IPS DF 6.9 (cell line): Measurements from ENCODE around the gene PPFIA1.

Source experiments
- DNase-seq: peaks from one replicate; pipeline ENCODE4 v3.0.0-alpha.2; 2013; ENCODE audit warnings: low read depth, low spot score
- H3K27ac ChIP-seq: one replicate; pipeline ENCODE4 v1.5.1; 2013; ENCODE audit warnings: low read length, control low read depth
- H3K27me3 ChIP-seq: 2 replicates; pipeline ENCODE4 v1.6.1; 2013; ENCODE audit warnings: mild to moderate bottlenecking, low read length; ENCODE audit not compliant: control insufficient read depth, insufficient read depth
- H3K36me3 ChIP-seq: 2 replicates; pipeline ENCODE4 v1.6.1; 2013; ENCODE audit warnings: low read length; ENCODE audit not compliant: control insufficient read depth, insufficient read depth
- H3K4me1 ChIP-seq: 2 replicates; pipeline ENCODE4 v1.6.1; 2013; ENCODE audit warnings: low read length; ENCODE audit not compliant: control insufficient read depth, insufficient read depth
- H3K4me3 ChIP-seq: 2 replicates; pipeline ENCODE4 v1.5.1; 2013; ENCODE audit warnings: mild to moderate bottlenecking, low read length
- H3K9me3 ChIP-seq: 2 replicates; pipeline ENCODE4 v1.6.1; 2013; ENCODE audit warnings: low read length, inconsistent platforms; ENCODE audit not compliant: control insufficient read depth, insufficient read depth
- WGBS: extraction: QIAGEN DNeasy Blood & Tissue Kit; methylation state at CpG from one replicate; pipeline ENCODE4 v1.1.7; 2013; ENCODE audit warnings: mixed read lengths, missing lambda C conversion rate; ENCODE audit not compliant: insufficient read length, insufficient coverage; 5-methylcytosine and 5-hydroxymethylcytosine counted together

The PPFIA1 gene

GRCh38 chr11:70411713-70412452 is 141.4 kb downstream of the PPFIA1 start:
- no CpG with 5 or more reads among the region's 15 CpGs for WGBS
- Histone ChIP-seq H3K4me1 (no peaks in the 10 kb centered on the region), H3K27me3 (no peaks in the 10 kb centered on the region), H3K4me3 (no peak overlapping the region), H3K9me3 (no peaks in the 10 kb centered on the region), H3K27ac (no peak overlapping the region), H3K36me3 (peaks cover 61% of the 10 kb centered on the region)
- DNase-seq = no peak

- no CpG with 5 or more reads among the region's 10 CpGs for WGBS
- DNase-seq = no peak
- peaks cover 71% of the 10 kb centered on the region for H3K36me3 ChIP-seq
- no peaks in the 10 kb centered on the region for H3K9me3 ChIP-seq
- no peaks in the 10 kb centered on the region for H3K4me1 ChIP-seq
- no peaks in the 10 kb centered on the region for H3K27me3 ChIP-seq
- H3K4me3 ChIP-seq = no peak overlapping the region
- H3K27ac ChIP-seq = no peak overlapping the region
Measured at GRCh38 chr11:70413151-70413550, 142.7 kb downstream of the PPFIA1 start.

- no peak for DNase-seq
- no peak overlapping the region for H3K27ac ChIP-seq
- H3K36me3 ChIP-seq = peaks cover 63% of the 10 kb centered on the region
- H3K4me1 ChIP-seq = no peaks in the 10 kb centered on the region
- no CpG with 5 or more reads among the region's 28 CpGs for WGBS
- H3K27me3 ChIP-seq = no peaks in the 10 kb centered on the region
- no peaks in the 10 kb centered on the region for H3K9me3 ChIP-seq
- no peak overlapping the region for H3K4me3 ChIP-seq
Measured at GRCh38 chr11:70414341-70415100, 144.0 kb downstream of the PPFIA1 start.

GRCh38 chr11:70415191-70415590 is 144.7 kb downstream of the PPFIA1 start:
- no peak for DNase-seq
- H3K27me3 ChIP-seq = no peaks in the 10 kb centered on the region
- H3K4me1 ChIP-seq = no peaks in the 10 kb centered on the region
- peaks cover 62% of the 10 kb centered on the region for H3K36me3 ChIP-seq
- no peak overlapping the region for H3K4me3 ChIP-seq
- H3K9me3 ChIP-seq = no peaks in the 10 kb centered on the region
- no peak overlapping the region for H3K27ac ChIP-seq
- WGBS = no CpG with 5 or more reads among the region's 10 CpGs

- H3K36me3 ChIP-seq = peaks cover 59% of the 10 kb centered on the region
- H3K9me3 ChIP-seq = no peaks in the 10 kb centered on the region
- no peaks in the 10 kb centered on the region for H3K27me3 ChIP-seq
- no CpG with 5 or more reads among the region's 25 CpGs for WGBS
- no peaks in the 10 kb centered on the region for H3K4me1 ChIP-seq
- no peak overlapping the region for H3K4me3 ChIP-seq
- H3K27ac ChIP-seq = no peak overlapping the region
- DNase-seq = no peak
Measured at GRCh38 chr11:70415642-70416395, 145.3 kb downstream of the PPFIA1 start.

GRCh38 chr11:70416881-70417280 is 146.4 kb downstream of the PPFIA1 start:
- WGBS = no CpG with 5 or more reads among the region's 20 CpGs
- no peaks in the 10 kb centered on the region for H3K9me3 ChIP-seq
- H3K27me3 ChIP-seq = no peaks in the 10 kb centered on the region
- peaks cover 58% of the 10 kb centered on the region for H3K36me3 ChIP-seq
- H3K4me1 ChIP-seq = no peaks in the 10 kb centered on the region
- no peak overlapping the region for H3K4me3 ChIP-seq
- H3K27ac ChIP-seq = no peak overlapping the region
- no peak for DNase-seq

GRCh38 chr11:70418130-70418529 is 147.6 kb downstream of the PPFIA1 start:
- Histone ChIP-seq H3K4me1 (no peaks in the 10 kb centered on the region), H3K36me3 (peaks cover 63% of the 10 kb centered on the region), H3K9me3 (no peaks in the 10 kb centered on the region), H3K27me3 (no peaks in the 10 kb centered on the region), H3K27ac (no peak overlapping the region), H3K4me3 (no peak overlapping the region)
- no peak for DNase-seq
- WGBS = no CpG with 5 or more reads among the region's 12 CpGs

GRCh38 chr11:70419307-70420007 is 149.0 kb downstream of the PPFIA1 start:
- no peaks in the 10 kb centered on the region for H3K27me3 ChIP-seq

GRCh38 chr11:70420008-70420464 is 149.5 kb downstream of the PPFIA1 start:
- Histone ChIP-seq H3K9me3 (no peaks in the 10 kb centered on the region), H3K4me1 (peaks cover 4% of the 10 kb centered on the region; the same call in 1 of the 2 replicates), H3K27me3 (no peaks in the 10 kb centered on the region), H3K36me3 (peaks cover 58% of the 10 kb centered on the region), H3K27ac (no peak overlapping the region), H3K4me3 (no peak overlapping the region)
- WGBS = no CpG with 5 or more reads among the region's 14 CpGs
- no peak for DNase-seq

More at GRCh38 chr11:70419307-70420007, 149.0 kb downstream of the PPFIA1 start:
- no peak overlapping the region for H3K4me3 ChIP-seq
- WGBS = no CpG with 5 or more reads among the region's 17 CpGs
- H3K4me1 ChIP-seq = peaks cover 4% of the 10 kb centered on the region; the same call in 1 of the 2 replicates
- no peaks in the 10 kb centered on the region for H3K9me3 ChIP-seq
- peaks cover 64% of the 10 kb centered on the region for H3K36me3 ChIP-seq
- DNase-seq = no peak
- no peak overlapping the region for H3K27ac ChIP-seq

GRCh38 chr11:70420496-70420895 is 150.0 kb downstream of the PPFIA1 start:
- no peak overlapping the region for H3K4me3 ChIP-seq
- peaks cover 55% of the 10 kb centered on the region for H3K36me3 ChIP-seq
- WGBS = no CpG with 5 or more reads among the region's 9 CpGs
- no peaks in the 10 kb centered on the region for H3K27me3 ChIP-seq
- no peak for DNase-seq
- no peaks in the 10 kb centered on the region for H3K9me3 ChIP-seq
- H3K4me1 ChIP-seq = peaks cover 4% of the 10 kb centered on the region; the same call in 1 of the 2 replicates
- no peak overlapping the region for H3K27ac ChIP-seq
